IPS-18a (cell line): ENCODE measurements around the gene VPS39.

ENCODE experiments used
- H3K27ac ChIP-seq: one replicate; pipeline ENCODE4 v1.5.1; 2013; ENCODE audit warnings: low read length
- H3K27me3 ChIP-seq: one replicate; pipeline ENCODE4 v1.6.1; 2013; ENCODE audit warnings: mild to moderate bottlenecking, low read length; ENCODE audit not compliant: control insufficient read depth, insufficient read depth
- H3K36me3 ChIP-seq: one replicate; pipeline ENCODE4 v1.6.1; 2013; ENCODE audit warnings: low read depth, low read length; ENCODE audit not compliant: control insufficient read depth
- H3K4me1 ChIP-seq: one replicate; pipeline ENCODE4 v1.6.1; 2013; ENCODE audit warnings: low read depth, low read length; ENCODE audit not compliant: control insufficient read depth
- H3K4me3 ChIP-seq: one replicate; pipeline ENCODE4 v1.5.1; 2013; ENCODE audit warnings: low read length
- H3K9ac ChIP-seq: one replicate; pipeline ENCODE4 v1.6.1; 2013; ENCODE audit warnings: mild to moderate bottlenecking, low read length, moderate library complexity
- H3K9me3 ChIP-seq: one replicate; pipeline ENCODE4 v1.6.1; 2013; ENCODE audit warnings: low read depth, low read length; ENCODE audit not compliant: control insufficient read depth

VPS39 gene

GRCh38 chr15:42131826-42132806 is 76.0 kb downstream of the VPS39 start:
- no peak overlapping the region for H3K9ac ChIP-seq
- no peak overlapping the region for H3K4me3 ChIP-seq
- H3K36me3 ChIP-seq: no peaks in the 10 kb centered on the region
- no peaks in the 10 kb centered on the region for H3K9me3 ChIP-seq
- H3K4me1 ChIP-seq: no peaks in the 10 kb centered on the region
- no peak overlapping the region for H3K27ac ChIP-seq
- no peaks in the 10 kb centered on the region for H3K27me3 ChIP-seq

- Histone ChIP-seq H3K4me1 (no peaks in the 10 kb centered on the region), H3K9me3 (no peaks in the 10 kb centered on the region), H3K27ac (no peak overlapping the region), H3K27me3 (no peaks in the 10 kb centered on the region), H3K36me3 (no peaks in the 10 kb centered on the region), H3K4me3 (no peak overlapping the region), H3K9ac (no peak overlapping the region)
These were observed 77.1 kb downstream of the VPS39 start for GRCh38 chr15:42131006-42131405.

- H3K9ac ChIP-seq: no peak overlapping the region
- no peak overlapping the region for H3K4me3 ChIP-seq
- no peak overlapping the region for H3K27ac ChIP-seq
- H3K36me3 ChIP-seq: no peaks in the 10 kb centered on the region
- H3K4me1 ChIP-seq: no peaks in the 10 kb centered on the region
- no peaks in the 10 kb centered on the region for H3K9me3 ChIP-seq
- no peaks in the 10 kb centered on the region for H3K27me3 ChIP-seq
These were observed 77.7 kb downstream of the VPS39 start for GRCh38 chr15:42130246-42130986.

- Histone ChIP-seq H3K27me3 (no peaks in the 10 kb centered on the region), H3K9me3 (no peaks in the 10 kb centered on the region), H3K4me1 (no peaks in the 10 kb centered on the region), H3K4me3 (no peak overlapping the region), H3K36me3 (no peaks in the 10 kb centered on the region), H3K27ac (no peak overlapping the region), H3K9ac (no peak overlapping the region)
These were observed 78.7 kb downstream of the VPS39 start for GRCh38 chr15:42129364-42129763.

GRCh38 chr15:42128476-42128875 is 79.6 kb downstream of the VPS39 start:
- H3K4me3 ChIP-seq: no peak overlapping the region
- H3K4me1 ChIP-seq: no peaks in the 10 kb centered on the region
- H3K9ac ChIP-seq: no peak overlapping the region
- H3K27me3 ChIP-seq: no peaks in the 10 kb centered on the region
- no peaks in the 10 kb centered on the region for H3K9me3 ChIP-seq
- H3K27ac ChIP-seq: no peak overlapping the region
- no peaks in the 10 kb centered on the region for H3K36me3 ChIP-seq

GRCh38 chr15:42123546-42123945 is 84.6 kb downstream of the VPS39 start:
- peaks cover 7% of the 10 kb centered on the region for H3K4me1 ChIP-seq
- no peak overlapping the region for H3K9ac ChIP-seq
- H3K27ac ChIP-seq: no peak overlapping the region
- no peak overlapping the region for H3K4me3 ChIP-seq
- H3K36me3 ChIP-seq: no peaks in the 10 kb centered on the region
- peaks cover 6% of the 10 kb centered on the region for H3K27me3 ChIP-seq
- no peaks in the 10 kb centered on the region for H3K9me3 ChIP-seq

GRCh38 chr15:42121682-42122081 is 86.4 kb downstream of the VPS39 start:
- peaks cover 10% of the 10 kb centered on the region for H3K4me1 ChIP-seq
- peaks cover 6% of the 10 kb centered on the region for H3K27me3 ChIP-seq
- no peak overlapping the region for H3K9ac ChIP-seq
- no peak overlapping the region for H3K27ac ChIP-seq
- no peaks in the 10 kb centered on the region for H3K36me3 ChIP-seq
- no peak overlapping the region for H3K4me3 ChIP-seq
- no peaks in the 10 kb centered on the region for H3K9me3 ChIP-seq

GRCh38 chr15:42121021-42121420 is 87.1 kb downstream of the VPS39 start:
- no peak overlapping the region for H3K27ac ChIP-seq
- H3K36me3 ChIP-seq: no peaks in the 10 kb centered on the region
- H3K27me3 ChIP-seq: peaks cover 6% of the 10 kb centered on the region
- H3K4me1 ChIP-seq: peaks cover 10% of the 10 kb centered on the region
- H3K9ac ChIP-seq: no peak overlapping the region
- H3K9me3 ChIP-seq: no peaks in the 10 kb centered on the region
- H3K4me3 ChIP-seq: no peak overlapping the region

- no peaks in the 10 kb centered on the region for H3K36me3 ChIP-seq
- H3K27me3 ChIP-seq: peaks cover 6% of the 10 kb centered on the region
- H3K27ac ChIP-seq: no peak overlapping the region
- no peaks in the 10 kb centered on the region for H3K9me3 ChIP-seq
- no peak overlapping the region for H3K4me3 ChIP-seq
- peaks cover 10% of the 10 kb centered on the region for H3K4me1 ChIP-seq
- no peak overlapping the region for H3K9ac ChIP-seq
These were observed 87.8 kb downstream of the VPS39 start for GRCh38 chr15:42120285-42120684.

- Histone ChIP-seq H3K4me1 (peaks cover 10% of the 10 kb centered on the region), H3K27ac (no peak overlapping the region), H3K9ac (no peak overlapping the region), H3K27me3 (peaks cover 6% of the 10 kb centered on the region), H3K36me3 (no peaks in the 10 kb centered on the region), H3K4me3 (no peak overlapping the region), H3K9me3 (no peaks in the 10 kb centered on the region)
These were observed 88.7 kb downstream of the VPS39 start for GRCh38 chr15:42119446-42119760.

GRCh38 chr15:42118650-42119445 is 89.3 kb downstream of the VPS39 start:
- no peaks in the 10 kb centered on the region for H3K9me3 ChIP-seq
- peaks cover 10% of the 10 kb centered on the region for H3K4me1 ChIP-seq
- no peak overlapping the region for H3K9ac ChIP-seq
- H3K27ac ChIP-seq: no peak overlapping the region
- no peak overlapping the region for H3K4me3 ChIP-seq
- no peaks in the 10 kb centered on the region for H3K36me3 ChIP-seq
- H3K27me3 ChIP-seq: peaks cover 6% of the 10 kb centered on the region
